Gastroesophageal sphincter (tissue), 4 donors: ENCODE results near the gene TBC1D8B. TPM values are rescaled to one million over a fixed set of nuclear protein-coding genes. Genes with fewer than 3 reads are reported as not detected.
"Not testable (repeated sequence)": the region's sequence is repeated elsewhere in the genome, so short reads cannot be mapped to it uniquely, and the experiment has no call there.

Experiments used
- ATAC-seq: fragments of 150-250 bp; one replicate; pipeline ENCODE4 v1.9.1; 2016; ENCODE audit warnings: mild to moderate bottlenecking, moderate library complexity
- H3K27ac ChIP-seq, 4 donors: fragments of 200-600 bp; sonication (generic) in 3 of 4; 1 replicate in 3 of 4; 2 replicates in 1 of 4; pipeline ENCODE4 v1.5.1; 2016 to 2019
- H3K27me3 ChIP-seq: fragments of 200-600 bp; sonication (generic); one replicate; pipeline ENCODE4 v1.5.1; 2019
- H3K36me3 ChIP-seq, 2 donors: fragments of 200-600 bp; sonication (generic); one replicate each; pipeline ENCODE4 v1.5.1; 2019; ENCODE audit warnings: control low read depth in 1 of 2
- H3K4me1 ChIP-seq, 3 donors: fragments of 200-600 bp; sonication (generic); 1 replicate in 2 of 3; 2 replicates in 1 of 3; pipeline ENCODE4 v1.5.1; 2016 to 2019; ENCODE audit warnings: control low read depth in 2 of 3
- H3K4me3 ChIP-seq, 2 donors: fragments of 200-600 bp; sonication (generic); one replicate each; pipeline ENCODE4 v1.5.1; 2019; ENCODE audit warnings: mild to moderate bottlenecking in 1 of 2, moderate library complexity in 1 of 2
- H3K9me3 ChIP-seq, 3 donors: fragments of 200-600 bp; sonication (generic); one replicate each; pipeline ENCODE4 v1.5.1; 2017 to 2019; ENCODE audit warnings: control low read depth in 2 of 3
- EP300 ChIP-seq: sonication (generic); formaldehyde crosslinking; IDR thresholded peaks from one replicate; pipeline ENCODE4 v1.6.1; 2017; ENCODE audit warnings: antibody characterized with exemption, mild to moderate bottlenecking
- POLR2A ChIP-seq, 2 donors: fragments of 450-650 bp; IDR thresholded peaks; one replicate each; pipeline ENCODE4 v1.6.1; 2017; ENCODE audit warnings: antibody characterized with exemption in 2 of 2, mild to moderate bottlenecking in 2 of 2, moderate library complexity in 1 of 2
- POLR2AphosphoS5 ChIP-seq: sonication (generic); formaldehyde crosslinking; IDR thresholded peaks from one replicate; pipeline ENCODE4 v1.6.1; 2017; ENCODE audit warnings: antibody characterized with exemption
- WGBS, 2 donors: methylation state at CpG; one replicate each; pipeline ENCODE4 v1.1.5; 2018; ENCODE audit warnings: low coverage in 1 of 2; 5-methylcytosine and 5-hydroxymethylcytosine counted together
- total RNA-seq, 4 donors: library from RNA; depleted of rRNA; stranded (reverse); fragments of >200 nt; gene quantifications; one replicate each; pipeline ENCODE4 v1.1.0, GENCODE V29; 2016
- TF ChIP-seq, protein P1 (sequence below), 4 experiments: fragments of 200-600 bp in 2 of 4; fragments of 450-650 bp in 2 of 4; sonication (generic) in 1 of 4; IDR thresholded peaks; one replicate each; pipeline ENCODE4 v1.5.1; 2017 to 2019; ENCODE audit warnings: antibody characterized with exemption in 4 of 4, mild to moderate bottlenecking in 2 of 4, moderate library complexity in 2 of 4

The TBC1D8B gene
- total RNA-seq, result 1 to 10 TPM; 4.0 to 5.9 (median 4.4) TPM

DNA sequence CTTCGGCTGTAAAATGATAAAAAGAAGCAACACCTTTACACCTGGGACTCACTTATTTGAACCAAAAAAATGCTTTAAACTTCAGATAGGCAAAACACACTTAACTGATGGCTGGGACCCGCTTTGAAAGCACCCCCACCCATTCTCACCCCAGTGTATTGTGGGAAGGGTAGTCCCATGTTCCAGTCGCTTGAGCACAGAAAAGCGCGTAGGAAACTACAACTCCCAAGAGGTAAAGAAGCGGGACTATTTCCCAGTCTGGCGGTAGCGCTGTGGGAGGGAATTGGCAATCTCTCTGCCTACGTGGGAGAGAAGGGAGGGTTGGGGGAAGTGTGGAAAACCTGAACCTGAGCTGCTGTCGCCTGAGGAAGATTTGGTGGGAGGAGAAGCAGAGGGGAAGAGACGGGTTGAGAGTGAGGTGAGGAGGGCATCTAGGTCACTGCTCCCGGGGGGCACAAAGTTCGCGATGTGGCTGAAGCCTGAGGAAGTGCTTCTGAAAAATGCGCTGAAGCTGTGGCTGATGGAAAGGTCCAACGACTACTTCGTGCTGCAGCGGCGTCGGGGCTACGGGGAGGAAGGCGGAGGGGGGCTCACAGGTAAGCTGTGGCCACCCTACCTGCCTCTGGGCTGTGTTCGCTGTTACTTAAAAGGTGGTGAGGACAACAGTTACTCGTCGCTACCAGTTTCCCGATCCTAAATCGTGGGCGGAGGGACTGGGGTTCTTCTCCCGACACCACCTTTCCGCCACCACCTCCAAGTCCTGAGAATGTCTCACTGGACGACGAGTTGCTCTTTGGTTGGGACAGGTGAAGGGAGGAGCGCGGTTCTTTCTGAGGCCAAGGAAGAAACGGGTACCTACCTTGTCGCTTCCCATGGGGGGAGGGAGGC lies at the start of gene TBC1D8B:
Gene TBC1D8B, plus strand, starts transcription at position 286 of the 888 bp plus-strand sequence. Its CDS starts 181 bp downstream, at position 467.
- TF ChIP-seq POLR2A (IDR thresholded peaks at IDR 0.05) (no peak), EP300 (no peak), POLR2AphosphoS5 (peak; percentile 31)
- TF ChIP-seq, protein P1, sequence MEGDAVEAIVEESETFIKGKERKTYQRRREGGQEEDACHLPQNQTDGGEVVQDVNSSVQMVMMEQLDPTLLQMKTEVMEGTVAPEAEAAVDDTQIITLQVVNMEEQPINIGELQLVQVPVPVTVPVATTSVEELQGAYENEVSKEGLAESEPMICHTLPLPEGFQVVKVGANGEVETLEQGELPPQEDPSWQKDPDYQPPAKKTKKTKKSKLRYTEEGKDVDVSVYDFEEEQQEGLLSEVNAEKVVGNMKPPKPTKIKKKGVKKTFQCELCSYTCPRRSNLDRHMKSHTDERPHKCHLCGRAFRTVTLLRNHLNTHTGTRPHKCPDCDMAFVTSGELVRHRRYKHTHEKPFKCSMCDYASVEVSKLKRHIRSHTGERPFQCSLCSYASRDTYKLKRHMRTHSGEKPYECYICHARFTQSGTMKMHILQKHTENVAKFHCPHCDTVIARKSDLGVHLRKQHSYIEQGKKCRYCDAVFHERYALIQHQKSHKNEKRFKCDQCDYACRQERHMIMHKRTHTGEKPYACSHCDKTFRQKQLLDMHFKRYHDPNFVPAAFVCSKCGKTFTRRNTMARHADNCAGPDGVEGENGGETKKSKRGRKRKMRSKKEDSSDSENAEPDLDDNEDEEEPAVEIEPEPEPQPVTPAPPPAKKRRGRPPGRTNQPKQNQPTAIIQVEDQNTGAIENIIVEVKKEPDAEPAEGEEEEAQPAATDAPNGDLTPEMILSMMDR (IDR thresholded peaks at IDR 0.05), result no peak
- peak within 1 kb of the TSS in 2 of 4 donors; percentile 62 to 70 for H3K27ac ChIP-seq

DNA sequence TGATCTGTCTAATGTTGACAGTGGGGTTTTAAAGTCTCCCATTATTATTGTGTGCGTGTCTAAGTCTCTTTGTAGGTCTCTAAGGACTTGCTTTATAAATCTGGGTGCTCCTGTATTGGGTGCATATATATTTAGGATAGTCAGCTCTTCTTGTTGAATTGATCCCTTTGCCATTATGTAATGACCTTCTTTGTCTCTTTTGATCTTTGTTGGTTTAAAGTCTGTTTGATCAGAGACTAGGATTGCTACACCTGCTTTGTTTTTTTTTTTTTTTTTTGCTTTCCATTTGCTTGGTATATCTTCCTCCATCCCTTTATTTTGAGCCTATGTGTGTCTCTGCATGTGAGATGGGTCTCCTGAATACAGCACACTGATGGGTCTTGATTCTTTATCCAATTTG lies 33.2 kb upstream of the TBC1D8B start:
- H3K36me3 ChIP-seq, H3K4me1 ChIP-seq, ATAC-seq, H3K27ac ChIP-seq, H3K27me3 ChIP-seq, H3K4me3 ChIP-seq, H3K9me3 ChIP-seq: not testable (repeated sequence)
- 71% methylated on average over 1 of the region's 1 CpG; no CpG with 5 or more reads in 1 of the 2 donors for WGBS, 2 donors

More for the DNA sequence above, at the start of gene TBC1D8B:
- peak; percentile 97 for ATAC-seq
- H3K4me3 ChIP-seq, result peak within 1 kb of the TSS; percentile 44 to 61
- peaks cover 0 to 8% (median 0%) of the 10 kb centered on the region in 3 donors for H3K4me1 ChIP-seq
- no peaks in the 10 kb centered on the region for H3K9me3 ChIP-seq
- no peaks in the 10 kb centered on the region for H3K27me3 ChIP-seq
- no peaks in the 10 kb centered on the region for H3K36me3 ChIP-seq
- 3 to 29% methylated on average over 5 to 24 of the region's 36 CpGs for WGBS, 2 donors

- ATAC-seq, result no peak
These were observed 27.5 kb upstream of the TBC1D8B start for GRCh38 chrX:106774981-106775380.

GRCh38 chrX:106780264-106780663 lies 22.2 kb upstream of the TBC1D8B start:
- H3K36me3 ChIP-seq, result no peaks in the 10 kb centered on the region
- H3K4me1 ChIP-seq, result no peaks in the 10 kb centered on the region
- no peaks in the 10 kb centered on the region for H3K27me3 ChIP-seq
- no peak overlapping the region for H3K4me3 ChIP-seq
- TF ChIP-seq POLR2A (IDR thresholded peaks at IDR 0.05) (no peak), EP300 (no peak), POLR2AphosphoS5 (no peak)
- TF ChIP-seq, protein P1 (IDR thresholded peaks at IDR 0.05), result no peak
- WGBS, 2 donors, result 44 to 50% methylated on average over 2 of the region's 2 CpGs
- no peak overlapping the region for H3K27ac ChIP-seq
- no peaks in the 10 kb centered on the region for H3K9me3 ChIP-seq
- ATAC-seq, result no peak

More at GRCh38 chrX:106774981-106775380, 27.5 kb upstream of the TBC1D8B start:
- no peaks in the 10 kb centered on the region for H3K9me3 ChIP-seq
- no peaks in the 10 kb centered on the region for H3K4me1 ChIP-seq
- TF ChIP-seq POLR2A (IDR thresholded peaks at IDR 0.05) (no peak), EP300 (no peak), POLR2AphosphoS5 (no peak)
- TF ChIP-seq, protein P1 (IDR thresholded peaks at IDR 0.05), result no peak
- H3K27ac ChIP-seq, result no peak overlapping the region
- no peaks in the 10 kb centered on the region for H3K27me3 ChIP-seq
- no peak overlapping the region for H3K4me3 ChIP-seq
- H3K36me3 ChIP-seq, result no peaks in the 10 kb centered on the region
- WGBS, 2 donors, result 71% methylated on average over 2 of the region's 2 CpGs; no CpG with 5 or more reads in 1 of the 2 donors

DNA sequence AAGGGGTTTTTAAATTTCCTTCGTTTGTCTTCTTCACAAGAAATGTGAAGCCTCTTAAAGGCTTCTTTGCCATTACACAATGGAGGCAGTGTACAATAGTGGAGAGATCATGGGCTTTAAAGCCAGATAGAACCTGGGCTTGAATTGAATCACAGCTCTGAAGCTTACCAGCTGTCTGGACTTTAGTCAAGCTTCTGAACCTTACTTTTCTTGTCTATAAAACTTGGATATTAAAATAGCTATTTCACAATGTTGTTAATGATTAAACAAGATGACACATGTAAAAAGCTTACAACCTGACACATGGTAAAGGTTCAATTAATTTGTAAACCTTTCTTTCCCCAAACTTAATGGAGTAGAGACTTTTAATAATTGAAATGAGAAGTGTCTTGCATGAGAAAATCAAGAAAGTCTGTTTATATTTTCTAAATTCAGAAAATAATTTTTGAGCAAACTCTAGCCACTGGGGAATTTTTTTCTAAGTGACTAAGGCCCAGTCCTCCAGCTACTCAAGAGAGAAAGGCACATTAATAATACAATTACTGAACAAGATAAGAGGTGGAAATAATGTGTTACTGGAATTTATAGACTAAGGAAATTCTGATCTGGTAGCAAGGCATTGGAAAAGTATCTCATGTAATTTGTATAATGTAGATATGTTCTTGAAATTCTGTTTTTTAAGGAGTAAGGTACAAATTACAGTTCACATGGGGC lies 21.7 kb upstream of the TBC1D8B start:
- TF ChIP-seq, protein P1 (IDR thresholded peaks at IDR 0.05), result no peak
- TF ChIP-seq POLR2A (IDR thresholded peaks at IDR 0.05) (no peak), EP300 (no peak), POLR2AphosphoS5 (no peak)
- no peak for ATAC-seq
- no peaks in the 10 kb centered on the region for H3K4me1 ChIP-seq
- H3K27ac ChIP-seq, result no peak overlapping the region
- no peak overlapping the region for H3K4me3 ChIP-seq
- H3K27me3 ChIP-seq, result no peaks in the 10 kb centered on the region
- WGBS, 2 donors, result 14 to 25% methylated on average over 1 of the region's 1 CpG
- H3K9me3 ChIP-seq, result no peaks in the 10 kb centered on the region
- H3K36me3 ChIP-seq, result no peaks in the 10 kb centered on the region
